Fibroblast of pulmonary artery (primary cell): ENCODE data around the gene POMT2.

Source experiments
- DNase-seq: peaks from one replicate; pipeline ENCODE4 v3.0.0-alpha.2; 2010; ENCODE audit warnings: low read depth
- H3K4me3 ChIP-seq: replicated peaks from 2 replicates; pipeline ENCODE4 v1.5.1; 2011; ENCODE audit warnings: low read depth, mild to moderate bottlenecking, control low read depth, low read length, moderate library complexity
- TF ChIP-seq, protein P1 (sequence below): IDR thresholded peaks from 2 replicates; pipeline ENCODE4 v1.5.1; 2011; ENCODE audit warnings: mild to moderate bottlenecking, control low read depth, low read length, inconsistent platforms; ENCODE audit errors: missing control alignments

POMT2 gene, protein sequence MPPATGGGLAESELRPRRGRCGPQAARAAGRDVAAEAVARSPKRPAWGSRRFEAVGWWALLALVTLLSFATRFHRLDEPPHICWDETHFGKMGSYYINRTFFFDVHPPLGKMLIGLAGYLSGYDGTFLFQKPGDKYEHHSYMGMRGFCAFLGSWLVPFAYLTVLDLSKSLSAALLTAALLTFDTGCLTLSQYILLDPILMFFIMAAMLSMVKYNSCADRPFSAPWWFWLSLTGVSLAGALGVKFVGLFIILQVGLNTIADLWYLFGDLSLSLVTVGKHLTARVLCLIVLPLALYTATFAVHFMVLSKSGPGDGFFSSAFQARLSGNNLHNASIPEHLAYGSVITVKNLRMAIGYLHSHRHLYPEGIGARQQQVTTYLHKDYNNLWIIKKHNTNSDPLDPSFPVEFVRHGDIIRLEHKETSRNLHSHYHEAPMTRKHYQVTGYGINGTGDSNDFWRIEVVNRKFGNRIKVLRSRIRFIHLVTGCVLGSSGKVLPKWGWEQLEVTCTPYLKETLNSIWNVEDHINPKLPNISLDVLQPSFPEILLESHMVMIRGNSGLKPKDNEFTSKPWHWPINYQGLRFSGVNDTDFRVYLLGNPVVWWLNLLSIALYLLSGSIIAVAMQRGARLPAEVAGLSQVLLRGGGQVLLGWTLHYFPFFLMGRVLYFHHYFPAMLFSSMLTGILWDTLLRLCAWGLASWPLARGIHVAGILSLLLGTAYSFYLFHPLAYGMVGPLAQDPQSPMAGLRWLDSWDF

DNA sequence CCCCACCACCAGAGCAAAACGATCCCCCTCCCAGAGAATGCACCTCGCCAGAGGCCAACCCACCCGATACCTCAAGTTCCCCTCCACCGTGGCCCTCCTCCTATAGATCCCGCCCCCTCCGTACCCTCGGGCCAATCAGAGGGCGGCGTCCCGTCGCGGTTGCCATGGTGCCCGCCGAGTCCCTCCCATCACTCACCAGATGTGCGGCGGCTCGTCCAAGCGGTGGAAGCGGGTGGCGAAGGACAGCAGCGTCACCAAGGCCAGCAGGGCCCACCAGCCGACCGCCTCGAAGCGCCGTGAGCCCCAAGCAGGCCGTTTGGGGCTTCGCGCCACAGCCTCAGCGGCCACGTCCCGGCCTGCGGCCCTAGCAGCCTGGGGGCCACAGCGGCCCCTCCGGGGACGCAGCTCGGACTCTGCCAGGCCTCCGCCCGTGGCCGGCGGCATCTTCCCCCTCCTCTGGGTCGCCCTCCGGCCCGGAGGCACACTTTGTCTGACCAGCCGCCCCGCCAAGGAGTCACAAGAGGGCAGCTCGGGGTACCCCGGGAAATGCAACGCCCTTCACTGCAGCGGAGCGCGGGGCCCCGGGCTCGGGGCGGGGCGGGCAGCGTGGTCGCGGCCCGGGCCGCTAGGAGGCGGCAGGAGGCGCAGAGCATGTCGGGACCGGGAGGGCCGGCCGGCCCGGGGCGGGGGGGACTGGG is at the start of gene POMT2:
TSS of gene POMT2 (minus strand) at position 646 of the 698 bp plus-strand sequence. CDS start at position 444, 202 bp downstream.
- TF ChIP-seq, protein P1, sequence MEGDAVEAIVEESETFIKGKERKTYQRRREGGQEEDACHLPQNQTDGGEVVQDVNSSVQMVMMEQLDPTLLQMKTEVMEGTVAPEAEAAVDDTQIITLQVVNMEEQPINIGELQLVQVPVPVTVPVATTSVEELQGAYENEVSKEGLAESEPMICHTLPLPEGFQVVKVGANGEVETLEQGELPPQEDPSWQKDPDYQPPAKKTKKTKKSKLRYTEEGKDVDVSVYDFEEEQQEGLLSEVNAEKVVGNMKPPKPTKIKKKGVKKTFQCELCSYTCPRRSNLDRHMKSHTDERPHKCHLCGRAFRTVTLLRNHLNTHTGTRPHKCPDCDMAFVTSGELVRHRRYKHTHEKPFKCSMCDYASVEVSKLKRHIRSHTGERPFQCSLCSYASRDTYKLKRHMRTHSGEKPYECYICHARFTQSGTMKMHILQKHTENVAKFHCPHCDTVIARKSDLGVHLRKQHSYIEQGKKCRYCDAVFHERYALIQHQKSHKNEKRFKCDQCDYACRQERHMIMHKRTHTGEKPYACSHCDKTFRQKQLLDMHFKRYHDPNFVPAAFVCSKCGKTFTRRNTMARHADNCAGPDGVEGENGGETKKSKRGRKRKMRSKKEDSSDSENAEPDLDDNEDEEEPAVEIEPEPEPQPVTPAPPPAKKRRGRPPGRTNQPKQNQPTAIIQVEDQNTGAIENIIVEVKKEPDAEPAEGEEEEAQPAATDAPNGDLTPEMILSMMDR = no peak
- DNase-seq = peak; percentile 87
- H3K4me3 ChIP-seq = peak within 1 kb of the TSS; percentile 87

DNA sequence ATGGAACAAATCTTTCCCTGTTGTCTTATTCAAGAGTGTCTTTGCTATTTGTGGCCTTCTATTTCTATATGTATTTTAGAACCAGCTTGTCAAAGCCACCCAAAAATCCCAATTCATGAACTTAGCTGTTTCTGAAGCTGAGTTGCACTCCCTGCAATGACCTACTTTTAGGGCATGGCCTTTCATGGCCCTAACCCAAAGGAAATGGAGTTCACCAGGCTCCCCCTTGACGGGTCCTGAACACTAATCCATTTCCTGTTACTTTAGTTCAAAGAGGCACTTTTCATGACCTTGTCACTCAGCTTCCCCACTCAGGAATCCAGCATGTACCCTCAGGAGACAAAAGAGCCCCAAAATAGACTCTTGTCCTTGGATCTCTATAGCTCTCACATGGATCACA is 48.6 kb upstream of the POMT2 start:
- TF ChIP-seq, protein P1 = no peak
- DNase-seq = no peak
- no peak overlapping the region for H3K4me3 ChIP-seq

DNA sequence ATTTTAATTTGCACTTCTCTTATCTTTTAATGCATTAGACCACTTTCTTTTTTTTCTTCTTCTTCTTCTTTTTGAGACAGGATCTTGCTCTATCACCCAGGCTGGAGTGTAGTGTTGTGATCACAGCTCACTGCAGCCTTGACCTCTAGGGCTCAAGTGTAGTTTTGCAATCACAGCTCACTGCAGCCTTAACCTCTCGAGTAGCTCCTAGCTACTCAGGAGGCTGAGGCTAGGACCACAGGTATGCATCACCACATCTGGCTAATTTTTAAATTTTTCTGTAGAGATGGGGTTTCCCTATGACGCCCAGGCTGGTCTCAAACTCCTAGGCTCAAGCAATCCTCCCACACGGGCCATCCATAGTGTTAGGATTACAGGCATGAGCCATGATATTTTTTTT is 43.5 kb upstream of the POMT2 start:
- no peak overlapping the region for H3K4me3 ChIP-seq
- TF ChIP-seq, protein P1 = no peak
- no peak for DNase-seq

DNA sequence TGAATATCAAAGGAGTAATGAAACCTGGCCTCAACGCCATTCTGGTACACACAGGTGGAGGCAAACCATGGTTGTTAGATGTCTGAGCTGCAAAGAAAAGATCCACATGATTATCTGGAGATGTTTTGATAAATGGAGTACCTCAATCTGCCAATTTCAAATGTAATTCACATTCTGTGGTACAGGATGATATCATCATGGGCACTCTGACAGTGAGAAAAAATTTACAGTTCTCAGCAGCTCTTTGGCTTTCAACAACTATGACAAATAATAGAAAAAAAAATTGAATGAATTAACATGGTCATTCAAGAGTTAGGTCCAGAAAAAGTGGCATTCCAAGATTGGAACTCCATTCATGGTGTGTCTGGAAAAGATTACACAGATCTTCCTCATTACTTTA is 38.9 kb upstream of the POMT2 start:
- TF ChIP-seq, protein P1 = no peak
- DNase-seq = no peak
- H3K4me3 ChIP-seq = no peak overlapping the region

DNA sequence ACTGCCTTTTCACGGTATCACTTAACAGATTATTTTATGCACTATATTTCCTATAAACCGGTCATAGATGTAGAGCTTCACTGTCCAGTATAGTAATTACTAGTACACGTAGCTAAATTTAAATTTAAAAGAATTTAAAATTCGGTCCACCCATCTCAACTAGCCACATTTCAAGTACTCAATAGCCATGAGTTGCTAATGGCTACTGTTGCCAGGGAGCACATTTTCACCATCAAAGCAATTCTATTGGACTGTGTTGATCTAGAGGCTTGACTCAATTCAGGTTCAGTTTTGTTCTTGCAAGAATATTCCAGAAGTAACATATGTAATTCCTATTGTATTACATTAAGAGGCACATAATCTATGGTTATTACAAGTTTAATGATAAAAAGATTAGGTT is 36.2 kb upstream of the POMT2 start:
- H3K4me3 ChIP-seq = no peak overlapping the region
- TF ChIP-seq, protein P1 = no peak

DNA sequence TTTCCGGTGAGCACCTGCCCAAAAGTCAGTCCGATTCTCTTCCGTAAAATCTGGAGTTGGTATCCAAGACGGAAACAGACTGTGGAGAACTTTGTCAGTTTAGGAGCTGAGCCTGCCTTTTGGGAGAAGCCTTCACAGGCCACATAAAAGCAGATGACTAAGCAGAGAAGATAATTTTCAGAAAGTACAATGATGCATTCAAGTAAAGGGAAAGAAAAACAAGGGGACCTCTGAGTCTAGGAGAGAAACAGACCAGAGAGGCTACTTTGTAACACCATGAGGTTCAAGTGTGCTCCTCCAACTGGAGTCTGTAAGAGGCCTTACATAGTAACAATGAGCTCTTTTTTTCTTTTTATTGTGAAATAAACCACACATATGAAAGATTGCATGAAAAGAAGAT is 35.1 kb upstream of the POMT2 start:
- TF ChIP-seq, protein P1 = no peak
- no peak for DNase-seq
- no peak overlapping the region for H3K4me3 ChIP-seq

More for the DNA sequence above, 36.2 kb upstream of the POMT2 start:
- no peak for DNase-seq
